Upper lobe of left lung (tissue), 4 donors: ENCODE results near the gene ITFG2.

ENCODE experiments used
- CTCF ChIP-seq, 6 experiments: fragments of 450-650 bp in 4 of 6; fragments of 200-600 bp in 2 of 6; sonication (generic) in 2 of 6; IDR thresholded peaks; one replicate each; pipeline ENCODE4 v1.5.1; 2016 to 2019; ENCODE audit warnings: antibody characterized with exemption in 6 of 6
- EP300 ChIP-seq, 4 donors: sonication (generic); formaldehyde crosslinking; IDR thresholded peaks; one replicate each; pipeline ENCODE4 v1.5.1; 2017; ENCODE audit warnings: antibody characterized with exemption in 4 of 4, control low read depth in 2 of 4

- no peak for TF ChIP-seq EP300 (IDR thresholded peaks at IDR 0.05)
- TF ChIP-seq CTCF (IDR thresholded peaks at IDR 0.05) = no peak
Observed at GRCh38 chr12:2775431-2775830, 37.0 kb upstream of the ITFG2 start.
